Neural cell (in vitro differentiated cells): ENCODE measurements around the gene GNAS-AS1.
"Not testable (repeated sequence)": the region's sequence is repeated elsewhere in the genome, so short reads cannot be mapped to it uniquely, and the experiment has no call there.

Source experiments
- EP300 ChIP-seq: fragments of 450-650 bp; conservative IDR thresholded peaks from 2 replicates; pipeline ENCODE4 v1.6.1; 2014; ENCODE audit warnings: antibody characterized with exemption, mild to moderate bottlenecking, moderate library complexity; ENCODE audit not compliant: poor library complexity, severe bottlenecking
- MXI1 ChIP-seq: fragments of 450-650 bp; conservative IDR thresholded peaks from 2 replicates; pipeline ENCODE4 v1.6.1; 2014; ENCODE audit warnings: antibody characterized with exemption, mild to moderate bottlenecking; ENCODE audit not compliant: poor library complexity, severe bottlenecking
- POLR2AphosphoS5 ChIP-seq: IDR thresholded peaks from 2 replicates; pipeline ENCODE4 v1.6.1; 2012
- TF ChIP-seq, protein P1 (sequence below): fragments of 450-650 bp; IDR thresholded peaks from 2 replicates; pipeline ENCODE4 v1.5.1; 2014; ENCODE audit warnings: antibody characterized with exemption, mild to moderate bottlenecking, moderate library complexity; ENCODE audit not compliant: poor library complexity, severe bottlenecking

DNA sequence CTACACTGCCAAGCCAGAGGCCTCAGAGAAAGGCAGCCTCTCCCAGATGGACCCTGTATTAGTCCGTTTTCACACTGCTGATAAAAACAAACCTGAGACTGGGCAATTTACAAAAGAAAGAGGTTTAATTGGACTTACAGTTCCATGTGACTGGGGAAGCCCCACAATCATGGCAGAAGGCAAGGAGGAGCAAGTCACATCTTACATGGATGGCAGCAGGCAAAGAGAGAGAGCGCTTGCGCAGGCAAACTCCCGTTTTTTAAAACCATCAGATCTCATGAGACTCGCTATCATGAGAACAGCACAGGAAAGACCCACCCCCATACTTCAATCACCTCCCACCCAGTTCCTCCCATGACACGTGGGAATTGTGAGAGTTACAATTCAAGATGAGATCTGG, 30.2 kb downstream of the GNAS-AS1 start:
- TF ChIP-seq, protein P1, sequence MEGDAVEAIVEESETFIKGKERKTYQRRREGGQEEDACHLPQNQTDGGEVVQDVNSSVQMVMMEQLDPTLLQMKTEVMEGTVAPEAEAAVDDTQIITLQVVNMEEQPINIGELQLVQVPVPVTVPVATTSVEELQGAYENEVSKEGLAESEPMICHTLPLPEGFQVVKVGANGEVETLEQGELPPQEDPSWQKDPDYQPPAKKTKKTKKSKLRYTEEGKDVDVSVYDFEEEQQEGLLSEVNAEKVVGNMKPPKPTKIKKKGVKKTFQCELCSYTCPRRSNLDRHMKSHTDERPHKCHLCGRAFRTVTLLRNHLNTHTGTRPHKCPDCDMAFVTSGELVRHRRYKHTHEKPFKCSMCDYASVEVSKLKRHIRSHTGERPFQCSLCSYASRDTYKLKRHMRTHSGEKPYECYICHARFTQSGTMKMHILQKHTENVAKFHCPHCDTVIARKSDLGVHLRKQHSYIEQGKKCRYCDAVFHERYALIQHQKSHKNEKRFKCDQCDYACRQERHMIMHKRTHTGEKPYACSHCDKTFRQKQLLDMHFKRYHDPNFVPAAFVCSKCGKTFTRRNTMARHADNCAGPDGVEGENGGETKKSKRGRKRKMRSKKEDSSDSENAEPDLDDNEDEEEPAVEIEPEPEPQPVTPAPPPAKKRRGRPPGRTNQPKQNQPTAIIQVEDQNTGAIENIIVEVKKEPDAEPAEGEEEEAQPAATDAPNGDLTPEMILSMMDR: not testable (repeated sequence)
- not testable (repeated sequence) for TF ChIP-seq POLR2AphosphoS5, MXI1, EP300
